Colon (tissue), 2 donors: ENCODE measurements around the gene GRIN2D.
"Not testable (repeated sequence)": the region's sequence is repeated elsewhere in the genome, so short reads cannot be mapped to it uniquely, and the experiment has no call there.

Source experiments
- FAIRE-seq: peaks from 2 replicates; lab custom pipeline; 2012; peaks lifted over from hg19 to GRCh38; lab: Jason Lieb, UNC
- donor health status: control.
- donor health status: control.

Gene GRIN2D

DNA sequence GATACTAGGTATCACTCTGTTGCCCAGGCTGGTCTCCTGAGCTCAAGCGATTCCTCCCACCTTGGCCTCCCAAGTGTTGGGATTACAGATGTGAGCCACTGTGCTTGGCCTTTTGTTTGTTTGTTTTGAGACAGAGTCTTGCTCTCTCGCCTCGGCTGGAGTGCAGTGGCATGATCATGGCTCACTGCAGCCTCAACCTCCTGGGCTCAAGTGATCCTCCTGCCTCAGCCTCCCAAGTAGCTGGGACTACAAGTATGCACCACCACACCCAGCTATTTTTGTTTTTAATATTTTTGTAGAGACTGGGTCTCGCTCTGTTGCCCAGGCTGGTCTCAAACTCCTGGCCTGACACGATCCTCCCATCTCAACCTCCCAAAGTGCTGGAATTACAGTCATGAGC, 21.7 kb upstream of the GRIN2D start:
- not testable (repeated sequence) for FAIRE-seq

DNA sequence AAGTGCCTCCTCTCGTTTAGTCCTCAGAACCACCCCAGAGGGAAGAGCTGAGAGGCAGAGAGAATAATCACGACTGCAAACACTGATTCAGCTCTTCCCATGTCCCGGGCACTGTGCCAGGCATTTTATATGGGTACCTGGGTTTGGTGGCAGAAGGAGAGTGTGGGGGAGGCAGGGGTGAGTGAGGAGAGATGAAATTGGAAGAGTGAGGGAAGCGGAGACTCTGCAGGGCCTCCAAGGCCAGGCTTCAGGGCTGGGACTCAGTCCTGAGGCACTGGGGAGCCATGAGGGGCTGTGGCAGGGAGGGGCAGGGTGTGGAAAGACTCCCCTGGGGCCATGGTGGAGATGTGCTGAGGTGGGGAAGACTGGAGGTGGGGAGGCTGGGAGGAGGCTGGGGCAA, 20.6 kb upstream of the GRIN2D start:
- FAIRE-seq: no peak

- FAIRE-seq: no peak
These were observed 19.9 kb upstream of the GRIN2D start for GRCh38 chr19:48373567-48373966.

DNA sequence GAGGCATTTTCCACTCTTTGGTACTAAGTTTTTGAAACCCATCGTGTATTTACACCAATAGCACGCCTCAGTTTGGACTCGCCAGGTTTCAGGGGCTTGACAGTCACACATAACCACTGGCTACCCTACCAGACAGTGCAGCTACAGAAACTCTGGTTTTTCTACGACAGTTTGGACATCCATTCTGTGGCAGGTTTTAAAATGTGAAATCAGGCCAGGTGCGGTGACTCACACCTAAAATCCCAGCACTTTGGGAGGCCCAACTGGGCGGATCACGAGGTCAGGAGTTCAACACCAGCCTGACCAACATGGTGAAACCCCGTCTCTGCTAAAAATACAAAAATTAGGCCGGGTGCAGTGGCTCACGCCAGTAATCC, 15.3 kb upstream of the GRIN2D start:
- no peak for FAIRE-seq

DNA sequence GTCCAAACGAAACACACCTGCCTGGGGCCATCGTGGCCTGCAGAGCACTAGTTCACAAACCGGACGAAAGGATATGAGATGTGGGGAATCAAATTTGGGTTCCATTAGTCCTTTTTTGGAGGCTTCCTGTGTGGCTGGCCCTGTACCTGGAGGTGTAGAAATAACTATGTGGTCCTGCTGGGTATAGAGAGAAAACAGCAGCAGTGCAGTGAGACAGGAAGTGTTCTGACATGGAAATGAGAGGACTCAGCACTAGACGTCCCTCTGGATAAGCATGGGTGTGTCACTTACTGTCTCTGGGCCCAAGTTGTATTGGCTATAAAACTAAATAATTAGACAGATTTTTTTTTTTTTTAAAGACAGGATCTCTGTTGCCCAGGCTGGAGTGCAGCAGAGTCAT, 14.4 kb upstream of the GRIN2D start:
- no peak for FAIRE-seq

GRCh38 chr19:48381178-48381950, 12.1 kb upstream of the GRIN2D start:
- no peak for FAIRE-seq

GRCh38 chr19:48382286-48382685, 11.2 kb upstream of the GRIN2D start:
- no peak for FAIRE-seq

GRCh38 chr19:48385461-48386087, 7.9 kb upstream of the GRIN2D start:
- FAIRE-seq: no peak

GRCh38 chr19:48386981-48387380, 6.5 kb upstream of the GRIN2D start:
- no peak for FAIRE-seq

DNA sequence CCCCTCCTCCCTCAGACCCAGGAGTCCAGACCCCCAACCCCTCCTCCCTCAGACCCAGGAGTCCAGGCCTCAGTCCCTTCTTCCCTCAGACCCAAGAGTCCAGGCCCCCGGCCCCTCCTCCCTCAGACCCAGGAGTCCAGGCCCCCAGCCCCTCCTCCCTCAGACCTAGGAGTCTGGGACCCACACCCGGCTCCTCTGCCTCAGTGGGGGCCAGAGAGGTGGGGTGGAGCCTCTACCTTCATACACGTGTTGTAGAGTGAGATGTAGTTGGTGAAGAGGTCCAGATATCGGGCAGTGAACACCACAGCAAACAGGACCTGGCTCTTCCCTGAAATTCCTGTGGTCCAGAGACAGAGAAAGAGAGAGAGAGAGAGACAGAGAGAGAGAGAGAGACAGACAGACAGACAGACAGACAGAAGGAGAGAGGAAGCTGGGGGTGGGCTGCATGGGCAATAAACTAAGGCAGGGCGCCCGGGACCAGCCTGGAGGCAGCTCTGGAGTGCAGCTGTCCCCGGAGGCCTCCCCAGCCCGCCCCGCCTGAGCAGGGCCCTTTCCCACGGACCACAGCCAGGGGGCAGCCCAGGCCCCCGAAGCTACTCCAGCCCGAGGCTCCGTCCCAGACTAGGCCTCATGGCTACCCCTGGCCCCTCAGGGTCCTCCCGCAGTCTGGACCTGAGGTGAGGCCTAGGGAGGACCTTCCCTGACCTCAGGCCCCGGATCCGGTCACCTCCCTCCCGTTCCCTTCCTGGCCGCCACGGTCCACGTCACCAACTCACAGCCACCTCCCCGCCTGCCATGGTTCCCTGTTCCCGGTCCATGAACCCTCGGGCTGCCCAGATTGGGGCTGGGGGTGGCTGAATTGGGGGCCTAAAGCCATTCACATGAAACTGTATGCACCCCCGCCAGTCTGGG, 3.0 kb upstream of the GRIN2D start:
- FAIRE-seq: peak; percentile 98

DNA sequence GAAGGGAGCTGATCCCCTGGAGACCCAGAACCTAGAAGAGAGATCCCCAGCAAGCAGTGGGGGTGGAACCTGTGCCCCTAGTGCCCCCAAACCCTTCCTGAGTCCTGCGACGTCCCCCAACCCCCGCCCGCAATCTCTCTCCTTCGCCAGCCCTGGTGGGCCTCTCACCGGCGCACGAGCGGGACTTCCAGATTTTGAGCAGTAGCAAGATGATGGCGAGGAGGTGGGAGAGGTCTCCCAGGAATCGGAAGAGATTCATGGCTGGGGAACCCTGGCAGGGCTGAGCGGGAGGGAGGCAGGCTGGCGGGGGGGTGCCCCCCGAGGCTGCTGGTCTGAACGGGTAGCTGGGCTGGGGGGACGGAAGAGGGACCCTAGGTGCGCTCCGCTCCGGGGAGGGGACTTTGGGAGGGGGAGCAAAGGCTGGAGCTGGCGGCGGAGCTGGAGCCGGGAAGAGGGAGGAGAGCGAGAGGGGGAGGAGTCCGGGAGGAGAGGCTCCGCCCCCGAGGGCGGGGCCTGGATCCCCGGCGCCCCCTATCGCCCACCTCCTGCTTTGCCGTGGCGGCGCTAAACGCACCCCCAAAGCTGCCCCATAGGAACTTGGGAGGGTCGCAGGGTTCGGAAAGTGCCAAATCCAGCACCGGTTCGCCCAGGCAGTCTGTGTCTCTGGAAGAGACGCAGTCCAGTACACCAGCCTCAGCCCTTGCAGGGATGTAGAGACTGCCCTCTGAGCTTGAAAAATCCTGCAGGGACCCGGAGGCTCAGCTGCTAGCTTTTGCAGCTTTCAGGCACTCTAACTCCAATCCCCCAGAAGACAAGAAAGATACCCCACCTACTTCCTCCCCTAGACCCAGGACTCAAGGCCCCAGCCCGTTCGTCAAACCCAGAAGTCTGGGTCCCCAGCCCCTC, 2.1 kb upstream of the GRIN2D start, which contains the start of gene KDELR1:
Gene KDELR1 (minus strand): TSS at position 452 of the 906 bp plus-strand sequence. CDS start 193 bp downstream, at position 259.
- no peak for FAIRE-seq

DNA sequence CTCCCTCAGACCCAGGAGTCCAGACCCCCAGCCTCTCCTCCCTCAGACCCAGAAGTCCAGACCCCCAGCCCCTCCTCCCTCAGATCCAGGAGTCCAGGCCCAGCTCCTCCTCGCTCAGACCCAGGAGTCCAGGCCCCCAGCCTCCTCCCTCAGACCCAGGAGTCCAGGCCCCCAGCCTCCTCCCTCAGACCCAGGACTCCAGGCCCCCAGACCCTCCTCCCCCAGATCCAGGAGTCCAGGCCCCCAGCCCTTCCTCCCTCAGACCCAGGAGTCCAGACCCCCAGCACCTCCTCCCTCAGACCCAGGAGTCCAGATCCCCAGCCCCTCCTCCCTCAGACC, 1.5 kb upstream of the GRIN2D start:
- not testable (repeated sequence) for FAIRE-seq

- no peak for FAIRE-seq
These were observed 459 bp upstream of the GRIN2D start for GRCh38 chr19:48392860-48393558.

- no peak for FAIRE-seq
These were observed 1.1 kb downstream of the GRIN2D start for GRCh38 chr19:48394331-48395169.

DNA sequence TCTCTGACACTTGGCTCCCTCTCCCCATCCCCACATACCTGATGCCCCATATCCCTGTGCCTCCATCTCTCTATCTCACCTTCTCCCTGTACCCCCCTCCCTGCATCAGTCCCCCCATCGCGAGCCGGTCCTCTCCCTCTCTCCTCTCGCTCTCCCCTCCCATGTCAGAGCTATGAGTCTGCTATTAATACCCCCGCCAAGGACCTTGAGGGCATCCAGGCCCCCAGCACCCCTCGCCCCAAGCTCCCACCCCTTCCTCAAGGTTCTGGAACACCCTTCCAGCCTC, 1.6 kb downstream of the GRIN2D start:
- FAIRE-seq: no peak

GRCh38 chr19:48395499-48395898, 2.0 kb downstream of the GRIN2D start:
- no peak for FAIRE-seq

DNA sequence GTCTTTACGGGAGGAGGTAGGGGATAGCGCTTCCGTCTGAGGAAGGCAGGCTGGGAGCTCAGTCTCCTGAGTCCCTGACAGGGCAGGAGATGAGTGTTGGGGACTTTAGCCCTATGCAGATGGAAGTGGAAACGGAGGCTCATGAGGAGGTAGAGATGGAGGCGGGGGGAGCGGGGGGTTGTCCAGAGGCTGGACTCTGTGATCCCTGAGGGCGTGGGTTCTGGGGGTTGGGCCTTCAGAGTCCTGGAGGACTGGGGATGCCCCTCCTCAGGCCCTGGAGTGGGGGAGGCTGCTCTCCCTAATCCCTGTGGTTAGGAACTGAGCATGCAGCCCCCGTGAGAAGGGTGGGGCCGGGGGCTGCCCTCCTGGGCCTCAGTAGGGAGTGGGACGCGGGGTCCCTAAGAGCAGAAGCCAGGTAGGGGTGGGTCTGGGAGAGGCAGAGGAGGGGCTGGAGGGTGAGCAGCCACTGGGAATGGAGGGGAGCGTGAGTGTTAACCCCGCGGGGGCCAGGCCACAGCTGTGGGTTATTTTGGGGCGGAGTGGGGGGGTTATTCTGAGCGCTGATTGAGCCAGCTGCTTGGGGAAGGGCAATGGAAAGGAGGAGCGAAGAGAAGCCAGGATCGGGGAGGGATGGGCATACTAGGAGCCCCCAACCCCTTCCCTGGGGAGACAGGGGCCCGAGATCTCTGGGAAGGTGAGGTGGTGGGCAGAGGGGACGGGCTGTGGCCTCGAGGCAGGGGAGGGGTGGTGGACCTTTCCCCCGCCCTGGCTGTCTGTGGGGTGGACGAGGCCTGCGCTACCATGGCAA, 2.8 kb downstream of the GRIN2D start:
- FAIRE-seq: no peak

DNA sequence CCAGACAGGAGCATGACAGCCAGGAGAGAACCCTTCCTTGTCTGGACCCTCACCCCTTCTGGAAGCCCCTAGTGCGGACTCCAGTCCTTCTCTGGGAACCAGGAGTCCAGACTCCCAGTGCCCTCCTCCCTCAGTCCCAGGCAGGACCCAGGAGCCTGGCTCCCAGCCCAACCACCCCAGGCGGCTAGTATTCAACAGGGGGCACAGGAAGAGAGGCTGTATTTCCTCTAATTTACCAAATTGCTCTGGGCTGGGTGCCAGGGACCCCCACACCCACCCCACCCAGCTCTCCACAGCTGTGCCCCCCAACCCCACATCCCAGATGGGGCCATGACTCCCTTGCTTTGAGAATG, 3.3 kb downstream of the GRIN2D start:
- FAIRE-seq: no peak

GRCh38 chr19:48397263-48398101, 4.0 kb downstream of the GRIN2D start:
- FAIRE-seq: no peak
